Measurements from ENCODE around the gene HMCN1.

DNA sequence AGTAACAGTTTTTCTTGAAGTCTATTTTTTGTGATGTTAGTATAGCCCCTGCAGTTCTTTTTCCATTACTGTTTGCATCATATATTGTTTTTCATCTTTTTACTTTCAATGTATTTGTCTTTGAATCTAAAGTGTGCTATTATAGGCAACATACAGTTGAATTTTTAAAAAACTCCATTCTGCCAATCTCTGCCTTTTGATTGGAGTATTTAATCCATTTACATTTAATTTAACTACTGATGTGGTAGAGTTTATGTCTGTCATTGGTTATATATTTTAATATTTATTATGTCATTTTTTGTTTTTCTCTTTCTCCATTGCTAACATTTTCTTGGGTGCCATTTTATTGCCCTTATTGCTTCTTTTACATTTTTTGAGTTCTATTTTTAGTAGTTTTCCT is 296.3 kb downstream of the HMCN1 start:
- no peak for TF ChIP-seq POLR2AphosphoS5 (IDR thresholded peaks at IDR 0.05)
- TF ChIP-seq, protein P1, sequence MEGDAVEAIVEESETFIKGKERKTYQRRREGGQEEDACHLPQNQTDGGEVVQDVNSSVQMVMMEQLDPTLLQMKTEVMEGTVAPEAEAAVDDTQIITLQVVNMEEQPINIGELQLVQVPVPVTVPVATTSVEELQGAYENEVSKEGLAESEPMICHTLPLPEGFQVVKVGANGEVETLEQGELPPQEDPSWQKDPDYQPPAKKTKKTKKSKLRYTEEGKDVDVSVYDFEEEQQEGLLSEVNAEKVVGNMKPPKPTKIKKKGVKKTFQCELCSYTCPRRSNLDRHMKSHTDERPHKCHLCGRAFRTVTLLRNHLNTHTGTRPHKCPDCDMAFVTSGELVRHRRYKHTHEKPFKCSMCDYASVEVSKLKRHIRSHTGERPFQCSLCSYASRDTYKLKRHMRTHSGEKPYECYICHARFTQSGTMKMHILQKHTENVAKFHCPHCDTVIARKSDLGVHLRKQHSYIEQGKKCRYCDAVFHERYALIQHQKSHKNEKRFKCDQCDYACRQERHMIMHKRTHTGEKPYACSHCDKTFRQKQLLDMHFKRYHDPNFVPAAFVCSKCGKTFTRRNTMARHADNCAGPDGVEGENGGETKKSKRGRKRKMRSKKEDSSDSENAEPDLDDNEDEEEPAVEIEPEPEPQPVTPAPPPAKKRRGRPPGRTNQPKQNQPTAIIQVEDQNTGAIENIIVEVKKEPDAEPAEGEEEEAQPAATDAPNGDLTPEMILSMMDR (IDR thresholded peaks at IDR 0.05) = no peak
